ENCODE measurements around the gene REG4.

Gene REG4

GRCh38 chr1:119768778-119769177 lies 42.5 kb downstream of the REG4 start, which contains the start of gene HMGCS2:
Gene HMGCS2, minus strand, starts transcription at chr1:119768905. Its CDS starts 61 bp downstream, at chr1:119768844.
- CTCF ChIA-PET: interaction anchor here (0.6 kb wide), 1 partner anchor 25 kb away, joined by 3 read pairs; no protein-coding TSS in a partner anchor
- no peak for DNase-seq (ENCODE audit: extremely low spot score)
- POLR2A ChIA-PET: interaction anchor here (0.8 kb wide), 1 partner anchor 11 kb away, joined by 4 read pairs; no protein-coding TSS in a partner anchor
- TF ChIP-seq BHLHE40 (IDR thresholded peaks at IDR 0.05; ENCODE audit: borderline replicate concordance) (no peak), ZNF384 (IDR thresholded peaks at IDR 0.05) (no peak), CTBP1 (IDR thresholded peaks at IDR 0.05; ENCODE audit: borderline replicate concordance) (no peak), TARDBP (IDR thresholded peaks at IDR 0.05) (no peak), FOXK2 (IDR thresholded peaks at IDR 0.05) (no peak), L3MBTL2 (conservative IDR thresholded peaks at IDR 0.05) (no peak), FOXA1 (IDR thresholded peaks at IDR 0.05) (no peak), ELF4 (IDR thresholded peaks at IDR 0.05) (no peak), HDGF (IDR thresholded peaks at IDR 0.05; ENCODE audit: borderline replicate concordance) (no peak), LEF1 (IDR thresholded peaks at IDR 0.05; ENCODE audit: borderline replicate concordance) (no peak), SUZ12 (IDR thresholded peaks at IDR 0.05) (no peak), NFRKB (IDR thresholded peaks at IDR 0.05) (no peak), ARNT (IDR thresholded peaks at IDR 0.05) (no peak), FOXM1 (IDR thresholded peaks at IDR 0.05; ENCODE audit: borderline replicate concordance) (no peak), SP1 (IDR thresholded peaks at IDR 0.05) (no peak)
- TF ChIP-seq, protein P1, sequence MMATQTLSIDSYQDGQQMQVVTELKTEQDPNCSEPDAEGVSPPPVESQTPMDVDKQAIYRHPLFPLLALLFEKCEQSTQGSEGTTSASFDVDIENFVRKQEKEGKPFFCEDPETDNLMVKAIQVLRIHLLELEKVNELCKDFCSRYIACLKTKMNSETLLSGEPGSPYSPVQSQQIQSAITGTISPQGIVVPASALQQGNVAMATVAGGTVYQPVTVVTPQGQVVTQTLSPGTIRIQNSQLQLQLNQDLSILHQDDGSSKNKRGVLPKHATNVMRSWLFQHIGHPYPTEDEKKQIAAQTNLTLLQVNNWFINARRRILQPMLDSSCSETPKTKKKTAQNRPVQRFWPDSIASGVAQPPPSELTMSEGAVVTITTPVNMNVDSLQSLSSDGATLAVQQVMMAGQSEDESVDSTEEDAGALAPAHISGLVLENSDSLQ (IDR thresholded peaks at IDR 0.05): no peak

- POLR2A ChIA-PET: interaction anchor here (0.7 kb wide), 1 partner anchor 56 kb away, joined by 3 read pairs; the partner anchor contains the start of gene PHGDH
These were observed 43.8 kb downstream of the REG4 start for GRCh38 chr1:119767486-119767885.

DNA sequence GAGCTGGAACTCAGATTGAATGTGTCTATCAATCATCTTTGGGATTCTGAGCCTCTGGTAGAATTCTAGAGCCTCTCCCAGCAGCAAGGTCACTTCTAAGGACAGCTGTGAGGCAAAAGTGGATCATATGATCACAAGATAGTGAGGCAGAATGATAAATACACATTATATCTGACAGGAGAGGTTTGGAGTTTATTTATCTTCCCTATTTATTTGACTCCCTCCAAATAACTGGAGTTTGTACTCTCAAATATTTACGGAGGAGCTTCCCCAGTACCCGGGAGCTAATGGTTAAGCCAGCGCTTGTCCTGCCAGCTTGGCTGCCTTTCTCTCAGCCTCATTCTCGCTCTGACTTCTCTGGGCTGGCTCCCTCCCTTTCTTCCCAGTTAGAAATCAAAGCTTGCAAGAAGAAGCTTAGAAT lies 44.9 kb downstream of the REG4 start:
- ChIA-PET CTCF (interaction anchor here (1.0 kb wide), 1 partner anchor 23 kb away, joined by 5 read pairs; no protein-coding TSS in a partner anchor), POLR2A (no interaction called here)
- no peak for DNase-seq (ENCODE audit: extremely low spot score)
- no peak for TF ChIP-seq NFRKB (IDR thresholded peaks at IDR 0.05)
- TF ChIP-seq, protein P1 (IDR thresholded peaks at IDR 0.05): no peak
- no peak for TF ChIP-seq FOXK2 (IDR thresholded peaks at IDR 0.05)
- no peak for TF ChIP-seq FOXA1 (IDR thresholded peaks at IDR 0.05)
- TF ChIP-seq TARDBP (IDR thresholded peaks at IDR 0.05): no peak
- no peak for TF ChIP-seq L3MBTL2 (conservative IDR thresholded peaks at IDR 0.05)
- no peak for TF ChIP-seq SUZ12 (IDR thresholded peaks at IDR 0.05)
- no peak for TF ChIP-seq ARNT (IDR thresholded peaks at IDR 0.05)
- TF ChIP-seq ELF4 (IDR thresholded peaks at IDR 0.05): no peak

More at GRCh38 chr1:119767486-119767885, 43.8 kb downstream of the REG4 start:
- TF ChIP-seq ZNF384 (IDR thresholded peaks at IDR 0.05) (no peak), HDGF (IDR thresholded peaks at IDR 0.05; ENCODE audit: borderline replicate concordance) (no peak), L3MBTL2 (conservative IDR thresholded peaks at IDR 0.05) (no peak), SP1 (IDR thresholded peaks at IDR 0.05) (no peak), TARDBP (IDR thresholded peaks at IDR 0.05) (no peak), FOXA1 (IDR thresholded peaks at IDR 0.05) (no peak), FOXM1 (IDR thresholded peaks at IDR 0.05; ENCODE audit: borderline replicate concordance) (no peak), FOXK2 (IDR thresholded peaks at IDR 0.05) (no peak), ELF4 (IDR thresholded peaks at IDR 0.05) (no peak), ARNT (IDR thresholded peaks at IDR 0.05) (no peak), NFRKB (IDR thresholded peaks at IDR 0.05) (no peak)
- TF ChIP-seq, protein P1 (IDR thresholded peaks at IDR 0.05): no peak
- DNase-seq (ENCODE audit: extremely low spot score): no peak
- CTCF ChIA-PET: no interaction called here

DNA sequence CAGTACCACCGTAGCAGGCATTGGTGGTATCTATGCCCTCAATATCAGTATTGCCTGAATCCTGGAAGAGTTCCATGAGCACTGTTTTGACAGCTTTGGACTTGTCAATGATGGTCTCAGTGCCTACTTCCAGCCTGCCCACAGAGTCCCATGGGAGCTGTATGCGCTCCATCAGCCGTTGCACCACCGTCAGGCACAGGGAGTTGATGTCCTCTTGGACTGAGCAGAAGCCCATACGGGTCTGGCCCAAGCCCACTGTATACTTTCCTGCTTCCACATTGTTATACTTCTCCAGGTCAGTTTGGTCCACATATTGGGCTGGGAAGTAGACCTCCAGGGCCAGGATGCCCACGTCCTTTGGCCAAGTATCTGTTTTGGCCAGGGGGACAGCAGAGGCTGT lies 47.0 kb downstream of the REG4 start:
- no peak for DNase-seq (ENCODE audit: extremely low spot score)
- CTCF ChIA-PET: no interaction called here
- no peak for TF ChIP-seq FOXK2 (IDR thresholded peaks at IDR 0.05)
- TF ChIP-seq LEF1 (IDR thresholded peaks at IDR 0.05; ENCODE audit: borderline replicate concordance): no peak
- TF ChIP-seq SP1 (IDR thresholded peaks at IDR 0.05): no peak
- TF ChIP-seq FOXM1 (IDR thresholded peaks at IDR 0.05; ENCODE audit: borderline replicate concordance): no peak
- TF ChIP-seq CTBP1 (IDR thresholded peaks at IDR 0.05; ENCODE audit: borderline replicate concordance): no peak
- TF ChIP-seq ARNT (IDR thresholded peaks at IDR 0.05): no peak
- no peak for TF ChIP-seq HDGF (IDR thresholded peaks at IDR 0.05; ENCODE audit: borderline replicate concordance)
- no peak for TF ChIP-seq ELF4 (IDR thresholded peaks at IDR 0.05)
- no peak for TF ChIP-seq SUZ12 (IDR thresholded peaks at IDR 0.05)
- TF ChIP-seq FOXA1 (IDR thresholded peaks at IDR 0.05): no peak
- no peak for TF ChIP-seq L3MBTL2 (conservative IDR thresholded peaks at IDR 0.05)
- TF ChIP-seq, protein P1 (IDR thresholded peaks at IDR 0.05): no peak
- TF ChIP-seq BHLHE40 (IDR thresholded peaks at IDR 0.05; ENCODE audit: borderline replicate concordance): no peak
- no peak for TF ChIP-seq NFRKB (IDR thresholded peaks at IDR 0.05)
- TF ChIP-seq ZNF384 (IDR thresholded peaks at IDR 0.05): no peak
- POLR2A ChIA-PET: no interaction called here

- ChIA-PET CTCF (no interaction called here), POLR2A (no interaction called here)
- no peak for DNase-seq (ENCODE audit: extremely low spot score)
- TF ChIP-seq ELF4 (IDR thresholded peaks at IDR 0.05): no peak
- no peak for TF ChIP-seq NFRKB (IDR thresholded peaks at IDR 0.05)
- no peak for TF ChIP-seq SUZ12 (IDR thresholded peaks at IDR 0.05)
- TF ChIP-seq ARNT (IDR thresholded peaks at IDR 0.05): no peak
- TF ChIP-seq ZNF384 (IDR thresholded peaks at IDR 0.05): no peak
- TF ChIP-seq SP1 (IDR thresholded peaks at IDR 0.05): no peak
- TF ChIP-seq FOXM1 (IDR thresholded peaks at IDR 0.05; ENCODE audit: borderline replicate concordance): no peak
- no peak for TF ChIP-seq BHLHE40 (IDR thresholded peaks at IDR 0.05; ENCODE audit: borderline replicate concordance)
- no peak for TF ChIP-seq LEF1 (IDR thresholded peaks at IDR 0.05; ENCODE audit: borderline replicate concordance)
- TF ChIP-seq, protein P1 (IDR thresholded peaks at IDR 0.05): no peak
- TF ChIP-seq HDGF (IDR thresholded peaks at IDR 0.05; ENCODE audit: borderline replicate concordance): no peak
- no peak for TF ChIP-seq FOXK2 (IDR thresholded peaks at IDR 0.05)
- TF ChIP-seq TARDBP (IDR thresholded peaks at IDR 0.05): no peak
- no peak for TF ChIP-seq FOXA1 (IDR thresholded peaks at IDR 0.05)
- no peak for TF ChIP-seq L3MBTL2 (conservative IDR thresholded peaks at IDR 0.05)
- no peak for TF ChIP-seq CTBP1 (IDR thresholded peaks at IDR 0.05; ENCODE audit: borderline replicate concordance)
These were observed 48.3 kb downstream of the REG4 start for GRCh38 chr1:119762953-119763352.
